Neural progenitor cell (in vitro differentiated cells): ENCODE measurements around the gene FAF1. TPM values are rescaled to one million over a fixed set of nuclear protein-coding genes. Genes with fewer than 3 reads are reported as not detected.

Experiments
- DNase-seq: peaks from one replicate; pipeline ENCODE4 v3.0.0-alpha.2; 2016; ENCODE audit warnings: low spot score
- H2AFZ ChIP-seq: fragments of 200-600 bp; sonication (generic); replicated peaks from 2 replicates; pipeline ENCODE4 v1.6.1; 2016; ENCODE audit warnings: antibody characterized with exemption
- H3F3A ChIP-seq: fragments of 200-600 bp; sonication (generic); 2 replicates; pipeline ENCODE4 v1.6.1; 2016; ENCODE audit warnings: antibody characterized with exemption, low read depth
- H3K27ac ChIP-seq: fragments of 200-600 bp; sonication (generic); 2 replicates; pipeline ENCODE4 v1.5.1; 2016; ENCODE audit warnings: mild to moderate bottlenecking
- H3K27me3 ChIP-seq: fragments of 200-600 bp; sonication (generic); 2 replicates; pipeline ENCODE4 v1.6.1; 2016; ENCODE audit warnings: mild to moderate bottlenecking, moderate library complexity
- H3K36me3 ChIP-seq: fragments of 200-600 bp; sonication (generic); 2 replicates; pipeline ENCODE4 v1.5.1; 2016
- H3K4me1 ChIP-seq: fragments of 200-600 bp; sonication (generic); 2 replicates; pipeline ENCODE4 v1.6.1; 2016; ENCODE audit warnings: mixed run types
- H3K4me2 ChIP-seq: fragments of 200-600 bp; sonication (generic); 2 replicates; pipeline ENCODE4 v1.6.1; 2016
- H3K4me3 ChIP-seq: fragments of 200-600 bp; sonication (generic); 2 replicates; pipeline ENCODE4 v1.5.1; 2016
- H3K79me2 ChIP-seq: fragments of 200-600 bp; sonication (generic); 2 replicates; pipeline ENCODE4 v1.6.1; 2016; ENCODE audit warnings: low read depth
- H3K9ac ChIP-seq: fragments of 200-600 bp; sonication (generic); 2 replicates; pipeline ENCODE4 v1.6.1; 2016
- H3K9me3 ChIP-seq: fragments of 200-600 bp; sonication (generic); 2 replicates; pipeline ENCODE4 v1.5.1; 2016; ENCODE audit warnings: low read depth
- H4K20me1 ChIP-seq: fragments of 200-600 bp; sonication (generic); 2 replicates; pipeline ENCODE4 v1.6.1; 2016; ENCODE audit warnings: low read depth
- H3K27ac Mint-ChIP-seq: 3 replicates; pipeline ENCODE4 v1.8.0; 2021; ENCODE audit warnings: mixed read lengths
- H3K27me3 Mint-ChIP-seq: 2 replicates; pipeline ENCODE4 v1.8.0; 2022; ENCODE audit warnings: low read depth, mild to moderate bottlenecking, inconsistent platforms, moderate library complexity, mixed read lengths; ENCODE audit not compliant: insufficient read depth
- H3K36me3 Mint-ChIP-seq: 3 replicates; pipeline ENCODE4 v1.8.0; 2021; ENCODE audit warnings: mixed read lengths
- H3K4me1 Mint-ChIP-seq: 3 replicates; pipeline ENCODE4 v1.8.0; 2021; ENCODE audit warnings: mixed read lengths
- H3K4me3 Mint-ChIP-seq: 3 replicates; pipeline ENCODE4 v1.8.0; 2021; ENCODE audit warnings: mild to moderate bottlenecking, moderate library complexity, mixed read lengths
- H3K9me3 Mint-ChIP-seq: 3 replicates; pipeline ENCODE4 v1.8.0; 2020; ENCODE audit warnings: mixed read lengths
- CTCF ChIP-seq: fragments of 200-600 bp; sonication (generic); IDR thresholded peaks from 2 replicates; pipeline ENCODE4 v1.5.1; 2017; ENCODE audit warnings: antibody characterized with exemption, mild to moderate bottlenecking
- EZH2 ChIP-seq: fragments of 200-600 bp; sonication (generic); IDR thresholded peaks from 2 replicates; pipeline ENCODE4 v1.6.1; 2017; ENCODE audit warnings: antibody characterized with exemption, mild to moderate bottlenecking, moderate library complexity
- EZH2phosphoT487 ChIP-seq: fragments of 200-600 bp; sonication (generic); IDR thresholded peaks from 2 replicates; pipeline ENCODE4 v1.6.1; 2017; ENCODE audit warnings: antibody characterized with exemption
- total RNA-seq: library from RNA; depleted of rRNA; stranded (reverse); fragments of >200 nt; gene quantifications from 2 replicates; pipeline ENCODE4 v1.2.3, GENCODE V29; 2015; ENCODE audit warnings: low replicate concordance

FAF1 gene
- total RNA-seq, 1 donor from 2014 or later, result 103 TPM

- peaks cover 35% of the 10 kb centered on the region for H3K4me1 Mint-ChIP-seq
- peaks cover 5% of the 10 kb centered on the region for H3K36me3 Mint-ChIP-seq
- peak overlapping the region; percentile 53 for H3K4me3 ChIP-seq
- peaks cover 82% of the 10 kb centered on the region for H3K27me3 Mint-ChIP-seq
- peak overlapping the region; percentile 84 for H3K4me2 ChIP-seq
- H3K27ac Mint-ChIP-seq, result no peak overlapping the region
- no peaks in the 10 kb centered on the region for H3K79me2 ChIP-seq
- H3K9me3 ChIP-seq, result no peaks in the 10 kb centered on the region
- peak; percentile 77 for DNase-seq
- peaks cover 26% of the 10 kb centered on the region for H3K4me1 ChIP-seq
- peaks cover 100% of the 10 kb centered on the region for H3K27me3 ChIP-seq
- peaks cover 69% of the 10 kb centered on the region for H4K20me1 ChIP-seq
- H3K36me3 ChIP-seq, result no peaks in the 10 kb centered on the region
- peak overlapping the region; percentile 80 for H3K4me3 Mint-ChIP-seq
- TF ChIP-seq EZH2 (peak; percentile 92), EZH2phosphoT487 (peak; percentile 88), CTCF (no peak)
- H3K9ac ChIP-seq, result no peak overlapping the region
- H3K9me3 Mint-ChIP-seq, result peaks cover 7% of the 10 kb centered on the region
- no peak overlapping the region for H3K27ac ChIP-seq
- peaks cover 34% of the 10 kb centered on the region for H3F3A ChIP-seq
- H2AFZ ChIP-seq, result peak overlapping the region; percentile 94
Measured at GRCh38 chr1:50418600-50419109, 541.4 kb downstream of the FAF1 start.

- Mint-ChIP-seq H3K36me3 (peaks cover 7% of the 10 kb centered on the region), H3K9me3 (peaks cover 7% of the 10 kb centered on the region), H3K4me1 (peaks cover 30% of the 10 kb centered on the region), H3K27me3 (peaks cover 82% of the 10 kb centered on the region), H3K4me3 (peak overlapping the region; percentile 80), H3K27ac (no peak overlapping the region)
- Histone ChIP-seq H4K20me1 (peaks cover 65% of the 10 kb centered on the region), H3K36me3 (no peaks in the 10 kb centered on the region), H3K27ac (no peak overlapping the region), H3K9ac (no peak overlapping the region), H3K4me3 (peak overlapping the region; percentile 53), H2AFZ (peak overlapping the region; percentile 94), H3K79me2 (no peaks in the 10 kb centered on the region), H3F3A (peaks cover 31% of the 10 kb centered on the region), H3K4me1 (peaks cover 23% of the 10 kb centered on the region), H3K27me3 (peaks cover 100% of the 10 kb centered on the region), H3K4me2 (peak overlapping the region; percentile 84), H3K9me3 (no peaks in the 10 kb centered on the region)
- DNase-seq, result peak; percentile 56
- TF ChIP-seq EZH2, result peak; percentile 54
- TF ChIP-seq CTCF, result no peak
- peak; percentile 37 for TF ChIP-seq EZH2phosphoT487
Measured at GRCh38 chr1:50417946-50418599, 542.0 kb downstream of the FAF1 start.

- TF ChIP-seq CTCF (no peak), EZH2 (peak; percentile 7)
- peaks cover 8% of the 10 kb centered on the region for H3K9me3 Mint-ChIP-seq
- peaks cover 26% of the 10 kb centered on the region for H3K4me1 Mint-ChIP-seq
- H2AFZ ChIP-seq, result no peak overlapping the region
- H3K27ac Mint-ChIP-seq, result no peak overlapping the region
- peak; percentile 54 for DNase-seq
- peak overlapping the region; percentile 49 for H3K4me3 Mint-ChIP-seq
- peaks cover 100% of the 10 kb centered on the region for H3K27me3 ChIP-seq
- no peak overlapping the region for H3K4me3 ChIP-seq
- H4K20me1 ChIP-seq, result peaks cover 62% of the 10 kb centered on the region
- peak overlapping the region; percentile 69 for H3K4me2 ChIP-seq
- no peaks in the 10 kb centered on the region for H3K79me2 ChIP-seq
- H3K36me3 Mint-ChIP-seq, result peaks cover 7% of the 10 kb centered on the region
- peaks cover 17% of the 10 kb centered on the region for H3K4me1 ChIP-seq
- H3K36me3 ChIP-seq, result no peaks in the 10 kb centered on the region
- peaks cover 79% of the 10 kb centered on the region for H3K27me3 Mint-ChIP-seq
- no peaks in the 10 kb centered on the region for H3K9me3 ChIP-seq
- H3K27ac ChIP-seq, result no peak overlapping the region
- no peak overlapping the region for H3K9ac ChIP-seq
- peaks cover 31% of the 10 kb centered on the region for H3F3A ChIP-seq
Measured at GRCh38 chr1:50417507-50417906, 542.6 kb downstream of the FAF1 start.
